Right atrium auricular region (tissue), 2 donors: ENCODE results near the gene MFN1. TPM values are rescaled to one million over a fixed set of nuclear protein-coding genes. Genes with fewer than 3 reads are reported as not detected.
A peak's percentile ranks its signal among the peaks of the same experiment; 100 is the strongest.

Experiments
- DNase-seq: peaks from one replicate; pipeline ENCODE4 v3.0.0-alpha.2; 2019; ENCODE audit warnings: low spot score
- H3K27ac ChIP-seq, 2 donors: fragments of 200-600 bp; sonication (generic); 1 replicate in 1 of 2; 2 replicates in 1 of 2; pipeline ENCODE4 v1.5.1; 2016 to 2019
- H3K27me3 ChIP-seq, 2 donors: fragments of 200-600 bp; sonication (generic); one replicate each; pipeline versions ENCODE4 v1.5.1 to v1.6.0; 2017 to 2019
- H3K36me3 ChIP-seq: fragments of 200-600 bp; sonication (generic); one replicate; pipeline ENCODE4 v1.5.1; 2016
- H3K4me1 ChIP-seq, 2 donors: fragments of 200-600 bp; sonication (generic); one replicate each; pipeline versions ENCODE4 v1.5.1 to v1.6.0; 2017 to 2019
- H3K4me3 ChIP-seq, 2 donors: fragments of 200-600 bp; sonication (generic); 1 replicate in 1 of 2; 2 replicates in 1 of 2; pipeline ENCODE4 v1.5.1; 2017 to 2019; ENCODE audit warnings: mild to moderate bottlenecking in 1 of 2, moderate library complexity in 1 of 2
- H3K9me3 ChIP-seq, 2 donors: fragments of 200-600 bp; sonication (generic); one replicate each; pipeline ENCODE4 v1.5.1; 2019
- CTCF ChIP-seq, 2 donors: fragments of 200-600 bp; sonication (generic); IDR thresholded peaks; one replicate each; pipeline ENCODE4 v1.5.1; 2019; ENCODE audit warnings: antibody characterized with exemption in 2 of 2
- total RNA-seq, 2 donors: library from RNA; depleted of rRNA; stranded (reverse); fragments of >200 nt; gene quantifications; one replicate each; pipeline ENCODE4 v1.1.0, GENCODE V29; 2016

MFN1 gene
- total RNA-seq, 2 donors from 2014 or later, result 30.5 to 68.0 TPM

- Histone ChIP-seq H3K9me3 (no peaks in the 10 kb centered on the region), H3K4me3 (no peak overlapping the region), H3K4me1 (no peaks in the 10 kb centered on the region), H3K27me3 (no peaks in the 10 kb centered on the region), H3K27ac (peak overlapping the region; percentile 2 to 58), H3K36me3 (peaks cover 58% of the 10 kb centered on the region)
- peak in 1 of 2 donors; percentile 70 for TF ChIP-seq CTCF (IDR thresholded peaks at IDR 0.05)
- DNase-seq, result no peak
Observed at GRCh38 chr3:179421500-179421899, 74.0 kb downstream of the MFN1 start.

GRCh38 chr3:179425075-179425474, 77.6 kb downstream of the MFN1 start:
- DNase-seq, result no peak
- no peaks in the 10 kb centered on the region for H3K27me3 ChIP-seq
- peaks cover 32% of the 10 kb centered on the region for H3K36me3 ChIP-seq
- no peak overlapping the region for H3K27ac ChIP-seq
- no peaks in the 10 kb centered on the region for H3K4me1 ChIP-seq
- no peaks in the 10 kb centered on the region for H3K9me3 ChIP-seq
- no peak for TF ChIP-seq CTCF (IDR thresholded peaks at IDR 0.05)
- H3K4me3 ChIP-seq, result no peak overlapping the region

GRCh38 chr3:179428876-179429548, 81.5 kb downstream of the MFN1 start:
- Histone ChIP-seq H3K36me3 (peaks cover 22% of the 10 kb centered on the region), H3K4me3 (no peak overlapping the region), H3K27me3 (no peaks in the 10 kb centered on the region), H3K4me1 (peaks cover 0 to 18% of the 10 kb centered on the region in 2 donors), H3K27ac (no peak overlapping the region), H3K9me3 (no peaks in the 10 kb centered on the region)
- no peak for TF ChIP-seq CTCF (IDR thresholded peaks at IDR 0.05)
- DNase-seq, result no peak

GRCh38 chr3:179430277-179430870, 82.9 kb downstream of the MFN1 start:
- TF ChIP-seq CTCF (IDR thresholded peaks at IDR 0.05), result no peak
- no peak overlapping the region for H3K4me3 ChIP-seq
- no peak overlapping the region for H3K27ac ChIP-seq
- DNase-seq, result no peak
- H3K9me3 ChIP-seq, result no peaks in the 10 kb centered on the region
- peaks cover 0 to 18% of the 10 kb centered on the region in 2 donors for H3K4me1 ChIP-seq
- peaks cover 8% of the 10 kb centered on the region for H3K36me3 ChIP-seq
- H3K27me3 ChIP-seq, result no peaks in the 10 kb centered on the region

- no peak for DNase-seq
- H3K4me1 ChIP-seq, result peaks cover 0 to 21% of the 10 kb centered on the region in 2 donors
- H3K9me3 ChIP-seq, result no peaks in the 10 kb centered on the region
- peak overlapping the region in 1 of 2 donors; percentile 9 for H3K27ac ChIP-seq
- H3K4me3 ChIP-seq, result no peak overlapping the region
- no peaks in the 10 kb centered on the region for H3K36me3 ChIP-seq
- no peaks in the 10 kb centered on the region for H3K27me3 ChIP-seq
- no peak for TF ChIP-seq CTCF (IDR thresholded peaks at IDR 0.05)
Observed at GRCh38 chr3:179432021-179432420, 84.5 kb downstream of the MFN1 start.
